ENCODE results near the gene JADE1.

Gene JADE1

DNA sequence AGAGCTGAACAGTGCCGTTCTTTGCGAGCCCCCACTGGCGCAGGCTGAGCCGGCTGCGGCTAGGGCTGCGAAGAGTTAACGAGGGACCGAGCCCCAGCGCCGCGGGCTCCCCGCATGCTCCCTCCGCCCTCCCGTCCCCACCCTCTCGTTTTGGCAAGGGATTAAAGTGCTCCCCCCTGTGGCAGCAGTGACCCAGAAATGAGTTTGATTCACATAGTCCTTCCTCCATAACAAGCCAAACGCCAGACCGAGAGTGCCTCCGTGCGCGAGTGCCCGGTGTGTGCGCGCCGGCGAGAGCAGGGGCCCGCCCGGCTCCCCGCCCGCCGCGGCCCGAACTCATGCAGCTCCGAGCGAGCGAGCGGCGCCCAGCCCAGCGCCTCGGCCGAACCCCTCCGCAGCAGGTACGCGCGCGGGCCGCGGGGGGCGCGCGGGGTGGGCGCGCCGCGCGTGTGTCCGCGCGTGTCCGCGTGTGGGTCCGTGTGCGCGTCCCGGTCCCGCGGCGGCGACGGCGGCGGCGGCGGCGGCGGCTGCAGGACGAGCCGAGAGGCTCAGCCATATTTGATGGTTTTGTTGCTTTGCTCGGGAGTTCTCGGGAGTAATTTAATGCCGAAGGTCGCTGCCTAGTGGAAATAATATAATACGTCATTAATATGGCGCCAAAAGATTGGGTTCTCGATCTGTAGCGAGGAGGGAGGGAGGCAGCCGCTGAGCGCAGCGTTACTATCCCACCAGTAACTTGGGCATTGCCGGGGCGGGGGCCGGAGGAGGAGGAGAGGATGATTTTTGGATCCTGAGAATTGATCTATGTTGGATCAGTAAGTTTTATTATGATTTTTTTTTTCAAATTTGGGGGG, at the start of gene JADE1:
JADE1 (plus strand) TSS at position 224 of the 854 bp plus-strand sequence. CDS start 22,059 bp downstream, outside the sequence.
- DNase-seq (ENCODE audit: low read depth in 1 of 2, low spot score in 1 of 2): peak; percentile 78 to 80

DNA sequence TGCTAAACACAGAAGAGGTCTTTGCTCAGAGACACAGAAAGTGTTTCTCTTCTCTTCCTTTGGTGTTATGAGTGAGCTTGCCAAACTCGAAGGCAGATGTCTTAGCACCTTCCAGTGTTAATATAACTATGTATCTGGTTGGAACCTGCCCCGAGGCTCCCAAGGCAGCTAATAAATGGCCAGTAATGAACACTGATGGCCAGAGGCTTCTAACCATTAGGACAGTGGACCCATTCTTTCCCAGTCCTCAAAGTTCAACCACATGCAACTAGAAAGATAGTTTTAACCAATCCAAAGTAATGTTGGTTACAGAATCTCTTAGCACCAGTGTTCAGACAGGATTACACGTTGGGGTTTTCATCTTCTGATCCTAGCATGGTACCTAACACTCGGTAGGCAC, 42.7 kb upstream of the JADE1 start:
- no peak for DNase-seq (ENCODE audit: low read depth in 1 of 2, low spot score in 1 of 2)

DNA sequence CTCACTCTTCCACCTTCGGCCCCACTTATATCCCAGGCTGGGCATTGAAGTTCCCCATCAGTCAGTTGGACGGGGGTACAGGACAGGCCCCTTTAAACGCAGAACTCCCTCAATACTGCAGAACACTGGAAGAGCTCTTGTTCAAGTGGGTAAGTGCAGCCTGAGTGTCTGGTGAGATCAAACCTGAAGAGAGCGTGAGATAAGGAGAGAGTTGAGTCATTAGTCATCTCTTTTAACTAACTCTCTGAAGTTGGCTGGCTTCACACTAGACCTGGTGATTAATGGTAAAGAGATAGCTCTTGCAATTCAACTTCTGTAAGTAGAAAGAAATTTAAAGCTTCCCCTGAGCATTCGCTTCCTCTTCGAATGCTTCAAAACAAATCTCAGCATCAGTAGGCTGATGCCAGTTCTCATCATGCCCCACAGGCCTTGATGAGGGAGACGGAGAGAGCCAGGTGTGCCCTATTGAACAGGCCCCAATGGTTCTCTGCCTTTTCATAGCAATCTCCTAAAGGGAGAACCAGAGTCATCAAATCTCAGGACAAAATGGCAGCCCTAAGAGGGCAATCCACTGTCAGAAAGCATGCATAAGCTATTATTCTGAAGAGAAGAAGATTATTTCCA, 41.0 kb upstream of the JADE1 start:
- no peak for DNase-seq (ENCODE audit: low read depth in 1 of 2, low spot score in 1 of 2)

DNA sequence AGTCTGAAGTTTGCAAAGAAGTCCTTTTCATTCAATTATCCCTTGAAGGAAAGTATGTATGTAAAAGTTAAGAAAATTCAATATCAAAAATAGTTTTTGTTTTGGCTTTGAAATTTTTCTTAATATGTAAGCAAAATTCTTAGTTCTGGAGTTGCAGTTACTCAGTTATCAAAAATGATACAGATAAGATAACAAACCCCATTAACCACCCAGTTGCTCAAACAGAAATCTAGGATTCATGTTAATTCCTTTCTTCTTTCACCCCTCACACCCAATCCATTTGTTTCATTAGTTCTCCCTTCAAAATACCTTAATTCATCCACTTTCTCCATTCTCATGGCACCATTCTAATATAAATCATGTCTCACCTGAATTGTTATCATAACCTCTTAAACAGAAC, 40.5 kb upstream of the JADE1 start:
- no peak for DNase-seq (ENCODE audit: low read depth in 1 of 2, low spot score in 1 of 2)

DNA sequence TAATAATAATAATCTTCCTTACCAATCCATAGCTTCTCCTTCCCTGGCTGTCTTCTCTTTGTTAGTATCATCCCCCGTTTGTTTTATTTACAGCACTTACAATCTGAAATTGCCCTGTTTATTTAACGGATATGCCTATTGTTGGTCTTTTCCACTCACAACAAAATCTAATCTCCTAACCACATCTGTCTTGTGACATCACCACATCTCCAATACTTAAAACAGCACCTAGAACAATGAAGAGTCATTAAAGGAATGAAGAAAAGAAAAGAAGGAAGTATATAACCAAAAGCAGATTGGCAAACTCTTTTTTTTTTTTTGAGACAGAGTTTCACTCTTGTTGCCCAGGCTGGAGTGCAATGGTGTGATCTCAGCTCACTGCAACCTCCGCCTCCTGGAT, 38.7 kb upstream of the JADE1 start:
- no peak for DNase-seq (ENCODE audit: low read depth in 1 of 2, low spot score in 1 of 2)

DNA sequence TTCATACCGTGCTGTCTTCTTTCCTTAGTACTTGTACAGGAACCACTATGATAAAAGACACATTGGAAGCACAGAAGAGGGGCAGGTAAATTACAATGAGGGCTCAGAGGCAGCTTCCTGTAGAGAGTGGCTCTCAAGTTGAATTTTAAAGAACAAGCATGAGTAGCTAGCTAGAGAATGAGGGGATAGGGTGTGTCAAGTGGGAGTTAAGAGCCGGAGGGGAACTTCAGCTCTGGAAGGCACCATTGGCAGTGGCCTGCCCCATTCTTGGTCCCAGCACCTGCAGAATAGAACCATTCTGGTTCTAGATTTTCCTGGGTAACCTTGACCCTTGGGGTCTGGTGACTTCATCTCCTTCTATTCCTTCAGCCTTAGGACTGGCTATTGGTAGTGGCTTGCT, 34.0 kb upstream of the JADE1 start:
- DNase-seq (ENCODE audit: low read depth in 1 of 2, low spot score in 1 of 2): no peak

DNA sequence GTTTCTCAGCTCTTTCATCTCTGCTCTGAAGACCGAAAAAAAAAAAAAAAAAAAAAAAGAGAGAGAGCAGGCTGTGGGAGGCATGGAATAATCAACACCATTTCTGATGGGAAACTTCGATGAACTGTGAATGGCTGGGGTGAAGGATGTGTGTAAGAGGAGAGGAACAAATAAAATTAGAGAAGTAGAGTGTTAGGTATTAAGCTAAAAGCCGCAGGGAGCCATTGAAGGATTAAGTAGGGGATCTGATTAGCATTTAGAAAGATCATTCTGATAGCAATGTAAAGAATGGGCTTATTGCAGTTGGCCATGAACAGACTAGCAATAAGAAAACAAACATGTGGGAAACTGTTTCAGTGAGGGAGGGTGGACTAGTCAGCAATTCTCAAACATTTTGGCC, 33.6 kb upstream of the JADE1 start:
- DNase-seq (ENCODE audit: low read depth in 1 of 2, low spot score in 1 of 2): no peak

DNA sequence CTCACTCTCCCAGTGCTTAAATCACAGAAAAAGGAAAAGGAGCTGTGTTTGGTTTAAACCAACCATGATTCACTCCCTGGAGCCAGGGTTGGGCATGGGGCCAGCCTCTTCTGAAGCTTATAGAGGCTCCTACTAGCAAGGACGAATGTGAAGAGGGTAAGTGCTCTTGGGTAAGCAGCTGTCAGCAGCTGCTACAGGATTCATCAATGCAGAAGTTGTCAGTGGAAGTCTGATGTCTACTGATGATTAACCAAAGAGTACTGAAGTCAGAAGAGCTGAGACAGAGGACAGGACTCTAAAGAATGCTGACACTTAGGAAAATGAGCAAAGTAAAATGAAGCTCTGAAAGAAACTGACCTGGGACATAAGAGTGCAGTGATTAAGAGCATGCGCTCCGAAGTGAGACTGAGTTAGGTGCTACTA, 32.7 kb upstream of the JADE1 start:
- DNase-seq (ENCODE audit: low read depth in 1 of 2, low spot score in 1 of 2): no peak

DNA sequence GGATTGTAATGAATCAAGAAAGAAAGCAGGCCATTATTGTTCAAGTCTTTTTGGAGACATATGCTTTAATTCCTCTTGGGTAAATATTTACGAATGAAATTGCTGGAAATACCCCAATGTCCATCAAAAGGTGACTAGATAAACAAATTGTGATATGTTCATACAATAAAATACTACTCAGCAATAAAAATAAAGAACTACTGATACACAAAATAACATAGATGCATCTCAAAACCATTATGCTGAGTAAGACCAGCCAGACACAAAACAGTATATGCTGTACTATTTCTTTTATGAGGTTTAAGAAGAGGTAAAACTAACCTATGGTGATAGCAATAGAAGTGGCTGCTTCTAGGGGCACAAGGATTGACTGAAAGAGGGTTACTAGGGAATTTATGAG, 28.8 kb upstream of the JADE1 start:
- DNase-seq (ENCODE audit: low read depth in 1 of 2, low spot score in 1 of 2): no peak

DNA sequence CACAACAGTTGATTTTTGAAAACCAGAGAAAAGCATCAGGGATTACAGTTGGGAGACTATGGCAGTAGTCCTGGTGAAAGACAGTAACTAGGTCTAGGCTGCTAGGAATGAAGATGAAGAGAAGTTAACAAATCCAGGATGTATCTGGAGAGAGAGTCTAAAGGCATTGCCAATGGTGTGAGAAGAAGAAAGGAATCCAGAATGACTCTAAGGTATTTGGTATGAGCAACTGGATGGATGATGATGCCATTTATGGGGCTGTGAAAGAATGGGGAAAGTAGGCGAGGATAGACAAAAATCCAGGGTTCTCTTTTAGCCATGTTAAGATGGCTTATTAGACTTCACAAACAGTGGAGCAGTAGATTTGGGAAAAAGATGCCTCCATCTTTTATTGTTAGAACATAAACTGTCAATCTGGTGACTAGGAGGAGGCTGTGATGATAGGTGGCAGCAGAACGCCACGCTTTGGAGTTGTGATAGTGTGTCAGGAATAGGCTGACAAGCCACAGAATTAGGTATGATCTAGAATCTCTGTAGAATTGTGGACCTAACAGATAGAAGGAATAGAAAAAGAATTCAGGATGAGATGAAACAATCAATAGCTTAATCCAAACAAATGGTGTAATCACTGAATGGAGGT, 27.3 kb upstream of the JADE1 start:
- peak; percentile 40 to 41 for DNase-seq (ENCODE audit: low read depth in 1 of 2, low spot score in 1 of 2)

DNA sequence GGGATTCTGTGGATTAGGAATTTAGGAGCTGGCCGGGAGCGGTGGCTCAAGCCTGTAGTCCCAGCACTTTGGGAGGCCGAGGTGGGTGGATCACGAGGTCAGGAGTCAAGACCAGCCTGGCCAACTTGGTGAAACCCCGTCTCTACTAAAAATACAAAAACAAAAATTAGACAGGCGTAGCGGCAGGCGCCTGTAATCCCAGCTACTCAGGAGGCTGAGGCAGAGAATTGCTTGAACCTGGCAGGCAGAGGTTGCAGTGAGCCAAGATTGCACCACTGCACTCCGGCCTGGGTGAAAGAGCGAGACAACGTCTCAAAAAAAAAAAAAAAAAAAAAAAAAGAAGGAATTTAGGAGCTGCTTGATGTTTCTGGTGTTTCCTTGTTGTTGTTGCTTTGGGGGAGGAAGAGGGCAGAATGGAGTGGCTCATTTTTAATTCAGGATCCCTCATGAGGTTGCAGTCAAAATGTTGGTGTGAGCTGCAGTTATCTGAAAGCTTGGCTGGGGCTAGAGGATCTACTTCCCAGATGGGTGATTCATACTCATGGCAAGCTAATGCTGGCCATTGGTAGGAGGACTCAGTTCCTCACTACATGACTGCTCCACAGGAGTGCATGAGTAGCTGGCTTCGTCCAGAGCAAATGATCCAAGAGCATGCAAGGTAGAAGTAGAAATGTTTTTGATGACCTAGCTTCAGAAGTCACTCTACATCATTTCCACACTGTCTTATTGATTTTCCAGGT, 26.5 kb upstream of the JADE1 start:
- no peak for DNase-seq (ENCODE audit: low read depth in 1 of 2, low spot score in 1 of 2)

DNA sequence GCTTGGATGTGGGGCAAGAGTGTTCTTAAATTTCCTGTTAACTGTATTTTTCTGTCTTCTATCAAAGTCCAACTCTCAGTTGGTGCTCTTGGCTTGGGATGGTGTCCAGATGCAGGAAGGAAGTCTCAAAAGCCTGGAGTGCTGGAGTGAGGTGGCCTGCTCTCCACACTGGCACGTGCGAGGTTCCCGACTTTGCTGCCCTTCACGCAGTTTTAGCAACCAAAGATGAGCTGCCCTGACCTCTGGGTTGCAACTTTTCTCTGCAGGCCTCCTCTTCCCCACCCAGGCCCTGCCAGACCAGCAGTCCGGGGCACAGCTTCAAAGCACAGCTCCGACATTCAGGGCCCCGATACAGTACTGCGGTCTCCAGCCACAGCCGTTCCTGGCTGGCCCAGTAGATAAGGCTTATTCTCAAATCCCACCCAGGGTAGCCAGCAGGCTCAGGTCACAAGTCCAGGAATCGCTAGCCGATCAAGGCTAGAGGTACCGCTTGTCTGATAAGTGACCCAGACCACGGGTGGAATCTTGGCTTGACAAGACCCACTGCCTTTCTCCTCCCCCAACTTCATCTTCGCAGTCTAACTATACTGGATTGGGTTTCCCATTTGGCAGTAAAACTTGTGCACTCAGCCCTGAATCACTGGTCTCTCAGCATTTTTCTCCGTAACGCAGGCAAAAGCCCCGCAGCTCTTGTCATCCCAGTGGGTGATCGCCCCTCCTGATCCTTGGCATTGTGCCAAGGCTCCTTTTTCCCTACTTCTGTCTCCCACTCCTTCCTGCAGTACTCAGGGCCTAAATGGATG, 21.8 kb upstream of the JADE1 start:
- no peak for DNase-seq (ENCODE audit: low read depth in 1 of 2, low spot score in 1 of 2)

DNA sequence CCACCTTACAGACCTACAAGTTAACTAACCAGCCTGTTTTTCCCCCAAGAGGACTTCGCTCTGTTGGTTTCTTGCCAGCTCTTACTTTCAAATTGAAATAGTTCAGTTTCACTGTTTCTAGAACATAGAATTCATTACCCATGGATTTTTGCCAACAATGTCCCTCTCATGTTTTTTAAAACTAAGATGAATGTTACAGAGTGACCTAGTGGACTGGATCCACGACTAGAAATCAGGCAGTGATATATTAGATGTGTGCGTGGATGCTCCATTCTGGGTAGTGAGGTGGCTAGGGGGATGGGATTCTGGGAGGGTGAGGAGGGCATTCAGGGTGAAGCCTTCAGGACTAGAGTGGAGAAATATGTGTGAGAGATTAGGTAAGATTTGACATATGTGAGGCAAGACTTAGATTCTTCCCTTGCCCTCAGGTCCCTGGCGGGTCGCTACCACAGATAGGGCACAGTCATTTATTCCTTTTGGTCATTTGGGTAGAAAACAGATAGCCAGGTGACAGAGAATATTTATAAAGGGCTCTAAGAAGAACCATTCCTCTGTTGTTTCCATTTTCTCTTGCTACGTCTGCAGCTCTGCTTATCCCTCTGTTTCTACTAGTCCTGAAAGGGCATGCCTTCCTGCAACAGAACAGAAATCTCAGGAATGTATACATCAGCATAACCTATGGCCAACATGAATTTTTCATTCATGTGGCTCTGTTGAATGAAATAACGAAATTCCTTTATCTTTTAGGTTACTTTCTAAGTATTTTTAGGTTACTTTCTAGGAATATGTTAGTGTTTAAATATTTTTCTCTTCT, 15.4 kb upstream of the JADE1 start:
- DNase-seq (ENCODE audit: low read depth in 1 of 2, low spot score in 1 of 2): no peak

DNA sequence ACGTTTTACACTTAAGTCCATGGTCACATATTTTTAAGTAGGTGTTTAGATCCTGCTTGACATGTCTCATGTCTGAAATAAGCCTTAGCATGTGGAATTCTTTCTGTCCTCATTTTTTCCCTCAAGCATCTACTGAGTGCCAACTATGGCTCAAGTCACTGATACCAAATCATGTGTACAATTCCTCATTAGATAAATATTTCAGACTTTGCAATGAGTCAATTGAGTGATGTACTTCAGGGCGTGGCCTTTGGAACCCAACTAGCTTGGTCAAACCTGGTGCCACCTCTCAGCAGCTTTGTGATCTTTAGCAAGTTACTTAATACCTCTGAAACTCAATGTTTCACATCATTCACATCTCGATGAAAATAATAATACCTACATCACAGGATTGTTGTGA, 12.6 kb upstream of the JADE1 start:
- DNase-seq (ENCODE audit: low read depth in 1 of 2, low spot score in 1 of 2): no peak

DNA sequence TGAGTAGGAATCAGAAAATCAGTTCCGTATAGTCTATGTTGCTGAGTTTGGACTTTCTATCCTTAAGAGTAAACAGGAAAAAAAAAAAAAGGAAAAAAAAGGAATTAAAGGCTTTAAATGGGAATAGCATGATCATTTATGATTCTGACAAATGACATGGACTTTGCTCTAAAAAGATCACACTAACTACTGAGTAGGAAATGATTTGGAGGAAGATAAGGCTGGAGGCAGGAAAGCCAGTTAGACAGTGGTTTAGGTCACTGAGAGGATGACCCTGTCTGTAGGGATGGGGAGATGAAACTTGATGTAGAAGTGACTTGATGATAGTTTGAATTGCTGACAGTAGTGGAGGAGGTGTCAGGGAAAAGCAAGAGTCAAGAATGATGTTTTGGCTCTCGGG, 9.2 kb upstream of the JADE1 start:
- DNase-seq (ENCODE audit: low read depth in 1 of 2, low spot score in 1 of 2): no peak

DNA sequence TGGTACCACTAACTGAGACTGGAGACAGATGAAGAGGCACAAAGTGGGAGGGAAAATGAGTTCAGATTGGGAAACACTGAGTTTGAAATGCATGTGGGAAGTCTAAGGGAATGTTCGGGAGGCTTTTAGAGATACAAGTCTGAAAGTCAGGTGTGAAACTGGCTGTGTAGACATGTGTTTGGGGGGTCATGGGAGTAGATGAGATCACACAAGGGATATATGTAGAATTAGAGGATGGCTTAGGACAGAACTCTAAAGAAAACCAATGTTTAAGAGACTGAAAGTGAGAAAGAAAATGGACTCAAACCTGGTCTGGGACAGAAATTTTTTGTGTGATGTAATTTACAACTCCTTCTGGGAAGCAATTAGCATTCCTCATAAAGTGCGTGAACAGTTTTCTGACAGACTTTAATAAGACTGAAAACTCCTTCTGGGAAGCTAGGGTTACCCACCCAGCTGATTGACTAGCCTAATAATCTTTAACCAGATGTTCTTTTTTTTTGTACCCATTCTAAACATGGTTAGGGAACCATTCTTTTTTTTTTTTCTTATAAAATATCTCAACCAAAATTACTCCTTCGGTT, 8.7 kb upstream of the JADE1 start:
- no peak for DNase-seq (ENCODE audit: low read depth in 1 of 2, low spot score in 1 of 2)

DNA sequence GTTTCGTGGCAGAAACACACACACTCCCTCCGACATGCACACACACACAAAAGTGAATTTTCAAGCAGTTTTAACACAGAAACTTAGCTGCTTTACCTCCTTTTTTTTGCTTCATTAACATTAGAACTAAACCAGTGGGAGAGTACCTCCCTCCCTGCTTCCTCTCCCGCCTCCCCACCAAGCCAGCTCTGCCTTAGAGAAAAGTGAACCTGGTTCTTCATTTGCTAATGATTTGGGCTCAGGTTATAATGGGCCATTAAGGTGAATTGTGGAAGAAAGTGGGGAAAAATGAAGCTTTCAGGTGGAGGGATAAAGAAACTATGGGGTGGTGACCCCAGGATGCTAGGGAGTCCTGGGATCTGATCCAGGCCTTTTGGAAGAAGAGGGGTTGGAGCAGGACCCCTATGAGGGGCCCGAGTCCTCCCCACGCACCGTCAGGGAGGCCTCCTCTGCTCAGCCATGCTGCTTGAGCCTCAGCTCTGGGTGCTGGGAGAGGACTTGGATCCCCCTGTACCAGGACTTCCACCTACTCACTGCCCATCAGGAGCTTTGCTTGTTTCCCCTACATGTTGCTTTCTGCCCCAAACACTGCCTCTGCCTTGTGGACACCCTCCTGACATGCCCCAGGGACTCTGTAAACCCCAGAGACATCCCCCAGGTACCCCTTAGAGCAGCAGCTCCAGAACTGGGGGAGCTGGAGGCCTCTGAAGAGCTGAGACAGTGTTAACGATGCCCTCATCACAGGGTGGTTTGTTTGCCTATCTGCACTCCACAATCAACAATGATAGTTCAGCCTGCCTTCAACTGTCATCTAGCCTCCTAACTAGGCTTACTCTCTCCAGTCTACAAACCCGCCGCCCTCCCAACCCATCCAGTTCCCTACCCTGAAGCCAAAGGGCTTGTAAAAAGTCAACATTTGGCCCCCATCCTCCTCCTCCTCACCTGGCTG, 6.5 kb upstream of the JADE1 start:
- DNase-seq (ENCODE audit: low read depth in 1 of 2, low spot score in 1 of 2): no peak

DNA sequence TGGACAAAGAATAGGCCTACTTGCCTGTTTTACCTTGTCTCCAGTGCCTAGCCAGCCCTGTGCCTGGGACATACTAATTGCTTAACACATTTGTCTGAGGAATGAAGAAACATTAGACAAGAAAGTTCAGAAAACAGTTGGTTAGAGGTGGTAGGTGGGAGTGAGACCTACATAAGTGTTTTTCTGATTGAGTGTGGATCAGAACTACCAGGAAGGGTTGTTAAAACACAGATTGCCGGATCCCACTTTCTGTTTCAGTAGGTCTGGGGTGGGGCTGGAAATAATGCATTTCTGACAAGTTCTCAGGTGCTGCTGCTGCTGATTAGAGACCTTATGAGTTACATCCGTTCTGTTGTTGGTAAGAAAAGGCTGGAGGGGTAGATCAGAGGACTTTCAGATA, 5.7 kb upstream of the JADE1 start:
- no peak for DNase-seq (ENCODE audit: low read depth in 1 of 2, low spot score in 1 of 2)

Measured in stimulated activated CD4-positive, alpha-beta T cell treated with anti-CD3 and anti-CD28 coated beads, Interleukin-15, amount 100 ng/mL, for 1 hour (primary cell).